Neutrophil (primary cell): ENCODE data around the gene FZD8.

Experiments
- H3K27ac ChIP-seq: fragments of 200-600 bp; sonication (generic); 2 replicates; pipeline ENCODE4 v1.5.1; 2016; ENCODE audit warnings: mild to moderate bottlenecking, moderate library complexity
- H3K27me3 ChIP-seq: fragments of 200-600 bp; sonication (generic); 2 replicates; pipeline ENCODE4 v1.6.0; 2016; ENCODE audit warnings: mild to moderate bottlenecking
- H3K36me3 ChIP-seq: fragments of 200-600 bp; sonication (generic); 2 replicates; pipeline ENCODE4 v1.5.1; 2017
- H3K4me1 ChIP-seq, 2 experiments: fragments of 200-600 bp in 1 of 2; sonication (generic) in 1 of 2; 1 replicate in 1 of 2; 2 replicates in 1 of 2; pipeline versions ENCODE4 v1.5.1 to v1.6.1; 2013 to 2016; ENCODE audit warnings: low read depth in 1 of 2, low read length in 1 of 2, mild to moderate bottlenecking in 1 of 2, moderate library complexity in 1 of 2; ENCODE audit not compliant: control insufficient read depth in 1 of 2, insufficient read depth in 1 of 2
- H3K4me3 ChIP-seq, 2 experiments: fragments of 200-600 bp in 1 of 2; sonication (generic) in 1 of 2; 1 replicate in 1 of 2; 2 replicates in 1 of 2; pipeline ENCODE4 v1.5.1; 2013 to 2016; ENCODE audit warnings: low read depth in 1 of 2, low read length in 1 of 2, mild to moderate bottlenecking in 1 of 2, moderate library complexity in 1 of 2
- H3K9me3 ChIP-seq: fragments of 200-600 bp; sonication (generic); 2 replicates; pipeline ENCODE4 v1.5.1; 2016
- TF ChIP-seq, protein P1 (sequence below): fragments of 200-600 bp; sonication (generic); IDR thresholded peaks from 2 replicates; pipeline ENCODE4 v1.5.1; 2016; ENCODE audit warnings: antibody characterized with exemption

Gene FZD8

DNA sequence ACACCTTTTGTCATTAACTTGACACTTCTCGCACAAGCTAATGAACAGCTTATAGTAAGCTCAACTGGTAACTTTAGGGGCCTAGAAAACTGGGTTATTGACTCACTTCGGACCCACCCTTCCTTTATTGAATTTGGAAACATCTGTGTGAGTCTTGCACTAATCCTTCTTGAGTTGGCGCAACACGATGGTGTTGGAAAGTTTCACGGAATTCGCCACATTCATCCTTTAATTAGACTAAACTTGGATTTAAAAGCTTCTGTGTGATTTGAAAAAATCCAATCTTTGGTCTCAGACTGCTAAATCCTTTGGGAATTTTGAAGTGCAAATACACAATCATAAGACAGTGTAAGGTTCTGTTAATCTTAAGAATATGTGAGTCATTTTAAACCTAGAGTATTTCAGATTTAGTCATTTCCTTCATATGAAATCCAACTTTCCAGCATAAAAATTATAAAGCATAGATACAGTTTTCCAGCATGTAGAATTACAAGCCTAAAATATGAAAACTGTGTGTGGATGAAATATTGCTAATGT lies 15.1 kb downstream of the FZD8 start:
- Histone ChIP-seq H3K4me1 (no peaks in the 10 kb centered on the region), H3K9me3 (no peaks in the 10 kb centered on the region), H3K27me3 (peaks cover 39% of the 10 kb centered on the region), H3K27ac (no peak overlapping the region), H3K36me3 (no peaks in the 10 kb centered on the region), H3K4me3 (no peak overlapping the region)
- TF ChIP-seq, protein P1, sequence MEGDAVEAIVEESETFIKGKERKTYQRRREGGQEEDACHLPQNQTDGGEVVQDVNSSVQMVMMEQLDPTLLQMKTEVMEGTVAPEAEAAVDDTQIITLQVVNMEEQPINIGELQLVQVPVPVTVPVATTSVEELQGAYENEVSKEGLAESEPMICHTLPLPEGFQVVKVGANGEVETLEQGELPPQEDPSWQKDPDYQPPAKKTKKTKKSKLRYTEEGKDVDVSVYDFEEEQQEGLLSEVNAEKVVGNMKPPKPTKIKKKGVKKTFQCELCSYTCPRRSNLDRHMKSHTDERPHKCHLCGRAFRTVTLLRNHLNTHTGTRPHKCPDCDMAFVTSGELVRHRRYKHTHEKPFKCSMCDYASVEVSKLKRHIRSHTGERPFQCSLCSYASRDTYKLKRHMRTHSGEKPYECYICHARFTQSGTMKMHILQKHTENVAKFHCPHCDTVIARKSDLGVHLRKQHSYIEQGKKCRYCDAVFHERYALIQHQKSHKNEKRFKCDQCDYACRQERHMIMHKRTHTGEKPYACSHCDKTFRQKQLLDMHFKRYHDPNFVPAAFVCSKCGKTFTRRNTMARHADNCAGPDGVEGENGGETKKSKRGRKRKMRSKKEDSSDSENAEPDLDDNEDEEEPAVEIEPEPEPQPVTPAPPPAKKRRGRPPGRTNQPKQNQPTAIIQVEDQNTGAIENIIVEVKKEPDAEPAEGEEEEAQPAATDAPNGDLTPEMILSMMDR = no peak

DNA sequence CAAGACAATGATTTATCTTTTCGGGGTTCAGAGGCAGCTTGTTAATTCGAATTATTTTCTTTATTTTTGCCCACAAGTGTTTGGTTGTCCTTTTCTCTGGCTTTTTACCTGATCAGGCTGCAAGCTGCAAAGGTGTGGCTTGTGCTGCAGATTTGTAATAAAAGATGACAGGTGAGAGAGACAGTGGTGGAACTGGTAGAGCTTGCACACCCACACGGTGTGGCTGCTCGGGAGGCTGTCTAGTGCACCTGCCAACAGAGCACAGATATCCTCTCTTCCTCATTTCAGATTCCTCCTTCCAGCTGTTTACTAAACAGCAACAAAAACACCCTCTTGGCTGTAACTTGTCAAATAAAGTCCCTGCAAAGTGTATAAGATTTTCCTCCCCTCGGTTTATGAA lies 27.8 kb downstream of the FZD8 start:
- Histone ChIP-seq H3K9me3 (no peaks in the 10 kb centered on the region), H3K36me3 (no peaks in the 10 kb centered on the region), H3K27me3 (peaks cover 48% of the 10 kb centered on the region), H3K4me3 (no peak overlapping the region), H3K4me1 (no peaks in the 10 kb centered on the region), H3K27ac (no peak overlapping the region)
- TF ChIP-seq, protein P1 = no peak

DNA sequence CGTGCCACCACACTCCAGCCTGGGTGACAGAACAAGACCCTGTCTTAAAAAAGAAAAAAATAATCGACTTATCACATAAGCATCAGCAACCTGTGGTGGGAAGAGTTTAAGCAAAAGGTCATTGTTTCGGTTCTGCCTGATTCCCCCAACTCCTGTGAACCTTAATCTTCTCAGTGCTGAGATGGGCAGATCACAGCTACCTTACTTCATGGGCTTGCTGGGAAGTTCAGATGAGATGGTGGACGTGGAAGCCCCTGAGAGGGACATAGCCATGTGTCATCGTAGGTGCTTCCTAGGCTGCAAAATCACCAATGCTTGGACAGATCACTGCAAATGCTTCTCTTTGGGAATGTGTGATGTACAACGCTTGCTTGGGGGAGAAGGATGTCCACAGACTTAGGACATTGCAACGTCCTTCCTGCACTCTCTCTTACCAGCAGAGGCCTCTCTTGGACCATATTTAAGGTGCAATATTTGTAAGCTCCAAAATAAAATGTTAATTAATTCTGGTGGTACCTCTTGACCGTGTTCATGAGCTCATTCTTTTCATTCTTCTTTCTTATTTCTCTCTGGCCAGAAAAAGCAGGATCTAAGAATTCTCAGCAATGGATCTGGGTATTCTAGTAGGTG lies 28.4 kb downstream of the FZD8 start:
- Histone ChIP-seq H3K36me3 (no peaks in the 10 kb centered on the region), H3K27me3 (peaks cover 54% of the 10 kb centered on the region), H3K27ac (no peak overlapping the region), H3K4me1 (no peaks in the 10 kb centered on the region), H3K9me3 (no peaks in the 10 kb centered on the region), H3K4me3 (no peak overlapping the region)
- TF ChIP-seq, protein P1 = no peak

DNA sequence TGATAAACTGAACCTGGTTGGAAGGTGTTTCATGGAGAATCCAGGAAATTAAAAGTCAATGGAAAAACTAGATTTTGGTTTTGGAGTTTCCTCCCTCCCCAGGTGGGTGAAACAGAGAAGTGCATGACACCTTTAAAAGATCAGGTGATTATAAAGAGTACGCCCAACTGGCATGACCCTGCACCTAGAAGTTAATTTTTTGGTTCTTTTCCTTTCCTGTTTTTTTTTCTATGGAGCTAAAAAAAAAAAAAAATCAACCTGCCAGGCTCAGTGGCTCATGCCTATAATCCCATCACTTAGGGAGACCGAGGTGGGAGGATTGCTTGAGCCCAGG lies 29.0 kb downstream of the FZD8 start:
- H3K36me3 ChIP-seq = no peaks in the 10 kb centered on the region
- no peak overlapping the region for H3K4me3 ChIP-seq
- H3K27ac ChIP-seq = no peak overlapping the region
- peaks cover 61% of the 10 kb centered on the region for H3K27me3 ChIP-seq
- H3K4me1 ChIP-seq = peaks cover 0 to 1% of the 10 kb centered on the region in 2 experiments
- H3K9me3 ChIP-seq = no peaks in the 10 kb centered on the region
- TF ChIP-seq, protein P1 = no peak

DNA sequence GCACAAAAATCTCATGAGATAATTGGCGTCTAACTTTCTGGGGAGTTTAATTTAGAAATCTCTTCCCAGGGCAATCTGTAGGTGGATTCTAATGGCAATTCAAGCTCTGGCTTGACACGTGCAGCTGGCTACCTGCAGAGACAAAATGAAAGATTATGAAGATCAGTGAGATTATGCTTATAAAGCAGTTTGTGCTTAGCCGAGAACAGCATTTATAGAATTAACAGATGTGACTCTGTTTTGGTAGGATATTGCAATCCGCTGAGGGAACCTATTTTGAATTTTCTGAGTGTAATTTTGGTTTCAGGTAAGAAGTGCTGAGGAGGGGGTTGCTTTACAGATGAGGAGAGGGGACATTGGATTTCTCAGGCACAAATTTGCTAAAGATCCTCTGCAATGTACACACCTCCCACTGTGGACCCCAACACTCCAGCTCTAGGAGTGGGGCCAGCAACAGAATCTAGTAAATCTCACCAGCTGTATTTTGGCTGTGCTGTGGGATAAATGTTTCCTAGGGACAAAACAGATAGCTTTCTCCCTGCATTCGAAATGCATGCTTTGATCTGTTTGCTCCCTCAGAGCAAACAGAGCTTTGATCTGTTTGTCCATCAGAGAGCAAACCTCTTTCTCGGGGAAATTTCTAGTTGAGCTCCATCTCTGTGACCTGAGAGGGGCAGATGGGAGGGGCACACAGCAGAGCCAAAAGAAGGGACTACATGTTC lies 29.6 kb downstream of the FZD8 start:
- Histone ChIP-seq H3K4me3 (no peak overlapping the region), H3K27ac (no peak overlapping the region), H3K9me3 (no peaks in the 10 kb centered on the region), H3K27me3 (peaks cover 64% of the 10 kb centered on the region), H3K4me1 (peaks cover 0 to 6% of the 10 kb centered on the region in 2 experiments), H3K36me3 (no peaks in the 10 kb centered on the region)
- TF ChIP-seq, protein P1 = no peak
